Fibroblast of upper back skin (primary cell): ENCODE data around the gene TPSG1.

ENCODE experiments used
- DNase-seq: peaks from one replicate; pipeline ENCODE4 v3.0.0-alpha.2; 2013

The TPSG1 gene

GRCh38 chr16:1174477-1175357 lies 50.4 kb downstream of the TPSG1 start:
- DNase-seq: peak; percentile 54

DNA sequence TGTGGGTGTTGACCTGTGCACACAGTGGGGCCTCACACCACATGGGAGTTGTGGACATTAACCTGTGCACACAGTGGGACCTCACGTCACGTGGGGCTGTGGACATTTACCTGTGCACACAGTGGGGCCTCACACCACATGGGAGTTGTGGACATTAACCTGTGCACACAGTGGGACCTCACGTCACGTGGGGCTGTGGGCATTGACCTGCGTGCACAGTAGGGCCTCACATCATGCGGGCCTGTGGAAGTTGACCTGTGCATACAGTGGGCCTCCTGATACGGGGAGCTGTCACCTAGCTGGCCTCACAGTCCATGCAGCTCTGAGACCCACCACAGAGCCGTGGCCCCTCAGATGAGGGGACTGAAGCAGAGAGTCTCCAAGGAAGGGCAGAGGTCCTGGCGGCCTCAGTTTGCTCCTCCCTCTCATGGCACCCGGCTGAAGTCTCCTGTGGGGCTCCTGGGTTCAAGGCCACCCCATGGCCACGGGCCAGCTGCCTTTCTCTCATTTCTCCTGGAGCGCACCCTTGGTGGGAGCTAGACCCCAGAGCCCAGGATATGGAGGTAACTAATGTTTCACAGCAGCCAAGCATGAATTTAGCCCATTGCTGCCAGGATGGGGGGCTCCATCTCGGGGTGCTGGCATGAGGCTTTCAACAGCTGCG lies 51.1 kb downstream of the TPSG1 start:
- no peak for DNase-seq

- DNase-seq: no peak
These were observed 52.4 kb downstream of the TPSG1 start for GRCh38 chr16:1172651-1173050.

DNA sequence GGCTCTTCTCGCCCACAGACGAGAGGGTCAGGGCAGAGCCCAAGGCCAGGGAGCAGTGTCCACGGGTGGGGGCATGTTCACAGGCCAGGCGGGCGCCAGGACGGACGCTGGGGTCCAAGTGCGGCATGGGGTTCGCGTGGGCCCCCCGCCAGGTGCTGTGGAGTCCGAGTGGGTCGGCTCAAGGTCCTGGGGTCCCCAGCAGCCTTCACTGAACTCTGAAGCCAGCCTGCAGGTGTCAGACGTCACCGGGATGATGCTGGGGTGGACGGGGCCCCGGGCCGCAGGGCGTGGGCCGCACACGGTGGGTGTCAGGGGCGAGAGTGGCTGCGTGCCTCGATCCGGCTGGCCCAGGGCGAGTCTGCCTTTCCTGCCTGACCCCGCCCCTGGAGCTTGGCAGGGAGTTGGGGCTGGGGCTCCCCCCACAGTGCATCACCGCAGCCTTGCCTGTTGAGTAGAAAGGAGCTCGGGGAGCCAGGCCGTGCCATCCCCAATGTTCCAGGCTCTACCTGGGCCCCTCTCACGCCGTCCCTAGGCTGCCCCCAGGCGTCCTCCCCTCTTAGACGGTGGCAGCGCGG lies 53.1 kb downstream of the TPSG1 start:
- DNase-seq: no peak
